GM19467 (cell line): Measurements from ENCODE around the gene DLG2.
"Not testable (repeated sequence)": the region's sequence is repeated elsewhere in the genome, so short reads cannot be mapped to it uniquely, and the experiment has no call there.

Experiments
- ATAC-seq: cut with Tn5 transposase; IDR thresholded peaks from one replicate; pipeline ENCODE4 v1.9.1; 2021; ENCODE audit warnings: mild to moderate bottlenecking, moderate library complexity; ENCODE audit not compliant: unreplicated experiment

DLG2 gene

GRCh38 chr11:83784419-83784818 is 1842.7 kb downstream of the DLG2 start:
- no peak for ATAC-seq

- no peak for ATAC-seq
Observed at GRCh38 chr11:83782329-83782728, 1844.8 kb downstream of the DLG2 start.

GRCh38 chr11:83779876-83780275 is 1847.3 kb downstream of the DLG2 start:
- no peak for ATAC-seq

- no peak for ATAC-seq
Observed at GRCh38 chr11:83778596-83778995, 1848.5 kb downstream of the DLG2 start.

- no peak for ATAC-seq
Observed at GRCh38 chr11:83773950-83774880, 1852.9 kb downstream of the DLG2 start.

GRCh38 chr11:83768489-83768888 is 1858.7 kb downstream of the DLG2 start:
- ATAC-seq, result no peak

- ATAC-seq, result no peak
Observed at GRCh38 chr11:83766932-83767331, 1860.2 kb downstream of the DLG2 start.

GRCh38 chr11:83764643-83765042 is 1862.5 kb downstream of the DLG2 start:
- no peak for ATAC-seq

- no peak for ATAC-seq
Observed at GRCh38 chr11:83760932-83761331, 1866.2 kb downstream of the DLG2 start.

- no peak for ATAC-seq
Observed at GRCh38 chr11:83759148-83759547, 1868.0 kb downstream of the DLG2 start.

GRCh38 chr11:83751041-83751440 is 1876.1 kb downstream of the DLG2 start:
- ATAC-seq, result no peak

- no peak for ATAC-seq
Observed at GRCh38 chr11:83746921-83747585, 1880.1 kb downstream of the DLG2 start.

- no peak for ATAC-seq
Observed at GRCh38 chr11:83744620-83745192, 1882.4 kb downstream of the DLG2 start.

- ATAC-seq, result no peak
Observed at GRCh38 chr11:83736684-83737083, 1890.5 kb downstream of the DLG2 start.

- no peak for ATAC-seq
Observed at GRCh38 chr11:83734120-83734519, 1893.0 kb downstream of the DLG2 start.

- ATAC-seq, result not testable (repeated sequence)
Observed at GRCh38 chr11:83731288-83731687, 1895.9 kb downstream of the DLG2 start.

- no peak for ATAC-seq
Observed at GRCh38 chr11:83728281-83728680, 1898.9 kb downstream of the DLG2 start.

GRCh38 chr11:83727251-83727650 is 1899.9 kb downstream of the DLG2 start:
- ATAC-seq, result no peak

GRCh38 chr11:83726316-83726715 is 1900.8 kb downstream of the DLG2 start:
- ATAC-seq, result no peak

GRCh38 chr11:83725728-83726127 is 1901.4 kb downstream of the DLG2 start:
- no peak for ATAC-seq

GRCh38 chr11:83725269-83725560 is 1901.9 kb downstream of the DLG2 start:
- ATAC-seq, result no peak

- no peak for ATAC-seq
Observed at GRCh38 chr11:83723999-83724398, 1903.1 kb downstream of the DLG2 start.
